GM20000 (cell line): ENCODE data around the gene IHH.

Experiments
- DNase-seq: peaks from one replicate; pipeline ENCODE4 v3.0.0; 2012; ENCODE audit warnings: low spot score
- TF ChIP-seq, protein P1 (sequence below): IDR thresholded peaks from 2 replicates; pipeline ENCODE4 v1.5.1; 2012; ENCODE audit warnings: mild to moderate bottlenecking, control low read depth; ENCODE audit errors: extremely low read depth, missing control alignments

IHH gene

DNA sequence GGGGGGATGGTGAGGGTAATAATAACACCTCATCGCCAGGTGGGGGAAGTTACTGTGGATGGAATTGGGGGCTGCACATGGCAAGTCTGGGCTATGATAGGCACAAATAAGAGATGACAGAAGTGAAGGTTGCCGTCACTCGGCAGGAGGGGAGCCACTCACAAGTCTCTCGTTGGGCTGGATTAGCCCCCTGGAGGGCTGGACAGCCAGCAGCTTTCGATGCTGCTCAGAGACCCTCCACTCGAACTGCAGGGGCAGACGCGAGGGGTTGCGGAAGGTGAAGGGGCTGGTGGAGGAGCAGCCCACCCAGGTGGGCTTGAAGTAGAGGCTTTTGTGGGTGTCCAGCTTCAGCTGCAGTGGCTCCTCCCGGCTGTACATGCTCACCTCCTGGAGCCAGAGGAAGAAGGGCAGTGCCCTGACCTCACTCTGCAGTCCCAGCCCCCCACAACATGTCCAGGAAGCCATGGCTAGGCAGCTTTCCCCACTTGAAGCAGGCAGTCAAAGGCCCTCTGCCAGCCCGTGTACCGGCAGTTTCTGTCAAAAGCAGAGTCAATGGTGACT is 37.6 kb downstream of the IHH start:
- DNase-seq = no peak
- TF ChIP-seq, protein P1, sequence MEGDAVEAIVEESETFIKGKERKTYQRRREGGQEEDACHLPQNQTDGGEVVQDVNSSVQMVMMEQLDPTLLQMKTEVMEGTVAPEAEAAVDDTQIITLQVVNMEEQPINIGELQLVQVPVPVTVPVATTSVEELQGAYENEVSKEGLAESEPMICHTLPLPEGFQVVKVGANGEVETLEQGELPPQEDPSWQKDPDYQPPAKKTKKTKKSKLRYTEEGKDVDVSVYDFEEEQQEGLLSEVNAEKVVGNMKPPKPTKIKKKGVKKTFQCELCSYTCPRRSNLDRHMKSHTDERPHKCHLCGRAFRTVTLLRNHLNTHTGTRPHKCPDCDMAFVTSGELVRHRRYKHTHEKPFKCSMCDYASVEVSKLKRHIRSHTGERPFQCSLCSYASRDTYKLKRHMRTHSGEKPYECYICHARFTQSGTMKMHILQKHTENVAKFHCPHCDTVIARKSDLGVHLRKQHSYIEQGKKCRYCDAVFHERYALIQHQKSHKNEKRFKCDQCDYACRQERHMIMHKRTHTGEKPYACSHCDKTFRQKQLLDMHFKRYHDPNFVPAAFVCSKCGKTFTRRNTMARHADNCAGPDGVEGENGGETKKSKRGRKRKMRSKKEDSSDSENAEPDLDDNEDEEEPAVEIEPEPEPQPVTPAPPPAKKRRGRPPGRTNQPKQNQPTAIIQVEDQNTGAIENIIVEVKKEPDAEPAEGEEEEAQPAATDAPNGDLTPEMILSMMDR = no peak

- TF ChIP-seq, protein P1 = no peak
- DNase-seq = no peak
These were observed 38.1 kb downstream of the IHH start for GRCh38 chr2:219022616-219023015.

GRCh38 chr2:219022041-219022440 is 38.7 kb downstream of the IHH start:
- no peak for DNase-seq
- TF ChIP-seq, protein P1 = no peak

DNA sequence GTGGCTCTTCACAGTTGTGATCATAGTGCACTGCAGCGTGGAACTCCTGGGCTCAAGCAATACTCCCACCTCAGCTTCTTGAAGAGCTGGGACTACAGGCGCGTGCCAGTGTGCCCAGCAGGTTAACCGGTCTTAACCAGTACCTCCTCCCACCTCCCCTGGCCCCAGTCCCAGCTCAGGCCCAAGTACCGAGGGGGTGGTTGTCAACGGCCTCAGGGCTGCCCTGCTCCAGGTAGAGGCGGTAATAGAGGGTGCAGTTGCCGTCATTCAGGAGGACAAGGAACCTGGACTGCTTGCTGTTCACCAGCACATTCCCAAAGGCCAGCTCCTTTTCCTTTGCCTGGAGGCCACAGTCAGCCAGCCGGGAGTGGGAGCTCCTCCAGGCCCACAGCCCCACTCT is 39.1 kb downstream of the IHH start:
- TF ChIP-seq, protein P1 = no peak
- no peak for DNase-seq

DNA sequence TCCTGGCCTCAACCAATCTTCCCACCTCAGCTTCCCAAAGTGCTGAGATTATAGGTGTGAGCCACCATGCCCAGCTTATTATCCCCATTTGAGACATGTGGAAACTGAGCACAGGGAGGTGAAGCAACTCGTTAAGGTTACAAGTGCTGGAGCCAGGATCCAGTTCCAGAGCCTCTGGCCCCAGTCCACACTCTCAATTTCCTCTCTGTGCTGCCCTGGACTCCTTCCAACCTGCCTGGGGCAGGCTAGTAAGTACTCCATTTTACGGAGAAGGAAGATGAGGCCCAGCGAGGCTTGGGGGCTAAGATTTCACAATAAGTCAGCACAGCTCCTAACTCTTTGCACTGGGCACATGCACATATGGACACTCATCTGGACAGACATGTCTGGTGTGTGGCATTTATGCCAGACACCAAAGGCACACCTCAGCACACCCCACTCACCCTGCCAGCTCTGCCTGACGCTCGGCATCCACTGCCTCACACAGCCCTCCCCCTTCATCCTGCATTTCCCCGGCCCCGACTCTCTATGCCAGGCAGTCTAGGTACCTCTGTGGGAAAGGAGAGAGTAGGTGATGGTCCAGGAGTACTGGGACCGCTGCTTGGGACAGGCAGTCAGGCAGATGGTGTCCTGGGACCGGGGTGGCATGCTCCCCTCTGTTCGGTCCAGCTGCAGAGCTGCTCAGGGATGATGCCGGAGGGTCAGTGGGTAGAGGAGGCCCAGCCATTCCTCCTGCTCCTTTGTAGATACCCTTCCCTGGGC is 39.9 kb downstream of the IHH start:
- TF ChIP-seq, protein P1 = no peak
- DNase-seq = no peak

- TF ChIP-seq, protein P1 = no peak
These were observed 41.3 kb downstream of the IHH start for GRCh38 chr2:219019436-219019835.

DNA sequence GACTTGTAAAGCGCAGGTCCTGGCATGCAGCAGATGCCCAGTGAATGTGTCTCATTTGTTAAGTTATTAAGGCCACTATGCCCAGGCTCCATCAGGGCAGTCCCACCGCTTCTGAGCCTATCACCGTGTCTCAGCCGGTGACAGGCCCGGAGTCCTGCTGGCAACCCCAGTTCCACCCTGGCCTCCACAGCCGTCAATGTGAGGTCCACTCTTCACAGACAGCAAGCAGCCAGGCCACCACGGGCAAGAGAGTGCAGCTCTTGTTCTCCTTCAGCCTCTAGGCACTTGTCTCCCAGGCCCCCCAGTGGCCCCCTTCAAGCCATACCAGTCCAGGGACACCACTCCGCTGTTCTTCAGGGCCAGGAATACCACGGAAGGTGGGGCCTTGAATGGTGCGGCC is 42.0 kb downstream of the IHH start:
- TF ChIP-seq, protein P1 = no peak
- no peak for DNase-seq

More at GRCh38 chr2:219019436-219019835, 41.3 kb downstream of the IHH start:
- no peak for DNase-seq
